K562 (cell line): ENCODE data around the gene TUT4. TPM values are rescaled to one million over a fixed set of nuclear protein-coding genes. Genes with fewer than 3 reads are reported as not detected.

Experiments
- ATAC-seq: fragments of 200-7000 bp; cut with Tn5 transposase; 3 replicates; pipeline ENCODE4 v1.9.1; 2020; ENCODE audit warnings: moderate library complexity
- BruUV-seq: library from RNA; stranded (reverse); fragments of 400-500 nt; replicated peaks from 2 replicates; lab custom pipeline; 2021; lab: Mats Ljungman, UMichigan
- CTCF ChIA-PET: fragments of 300-600 bp; formaldehyde crosslinking; extraction: SDS; loops from one replicate; lab custom pipeline; 2021; ENCODE audit warnings: low intra/inter-chr PET ratio; lab: Yijun Ruan, JAX
- POLR2A ChIA-PET: fragments of 300-600, 350-650 bp; sonication (Branson Sonifier 250); formaldehyde crosslinking; extraction: SDS; loops from one replicate; lab custom pipeline; 2021; ENCODE audit warnings: antibody characterized with exemption, inconsistent platforms; lab: Yijun Ruan, JAX
- DNase-seq, 4 experiments: peaks; one replicate each; pipeline versions ENCODE4 v3.0.0 to v3.0.0-alpha.2; 2011 to 2018; ENCODE audit warnings: low spot score in 3 of 4, mixed read lengths in 3 of 4; ENCODE audit errors: extremely low read depth in 1 of 4
- FAIRE-seq: peaks from 2 replicates; lab custom pipeline; 2011; peaks lifted over from hg19 to GRCh38; lab: Jason Lieb, UNC
- H2AFZ ChIP-seq: 2 replicates; pipeline ENCODE4 v1.6.0; 2011; ENCODE audit warnings: low read depth, low read length, control low read depth, inconsistent platforms
- H3K27ac ChIP-seq: fragments of 200-600 bp; 3 replicates; pipeline ENCODE4 v1.8.0; 2011; ENCODE audit warnings: low read depth, mild to moderate bottlenecking, control low read depth, inconsistent platforms, low read length, moderate library complexity, mixed read lengths; ENCODE audit errors: extremely low read depth
- H3K27me3 ChIP-seq, 2 experiments: fragments of 300-600 bp in 1 of 2; 2 replicates in 1 of 2; 3 replicates in 1 of 2; pipeline versions ENCODE4 v1.6.0 to v1.8.0; 2011; ENCODE audit warnings: inconsistent platforms in 2 of 2, low read length in 2 of 2, mild to moderate bottlenecking in 1 of 2, mixed read lengths in 1 of 2, moderate library complexity in 1 of 2; ENCODE audit not compliant: control insufficient read depth in 2 of 2, insufficient read depth in 2 of 2
- H3K36me3 ChIP-seq: fragments of 300-600 bp; 3 replicates; pipeline ENCODE4 v1.8.0; 2011; ENCODE audit warnings: mild to moderate bottlenecking, low read length, inconsistent platforms; ENCODE audit not compliant: control insufficient read depth, insufficient read depth
- H3K4me1 ChIP-seq, 2 experiments: fragments of 200-600 bp in 1 of 2; replicated peaks in 1 of 2; 2 replicates in 1 of 2; 3 replicates in 1 of 2; pipeline versions ENCODE4 v1.5.1 to v1.8.0; 2011; ENCODE audit warnings: inconsistent platforms in 2 of 2, low read length in 2 of 2, mild to moderate bottlenecking in 1 of 2, mixed read lengths in 1 of 2, moderate library complexity in 1 of 2; ENCODE audit not compliant: control insufficient read depth in 2 of 2, insufficient read depth in 2 of 2
- H3K4me2 ChIP-seq: 2 replicates; pipeline ENCODE4 v1.6.1; 2011; ENCODE audit warnings: low read length, control low read depth, inconsistent platforms, mixed read lengths; ENCODE audit not compliant: insufficient read depth
- H3K4me3 ChIP-seq: fragments of 200-600 bp; sonication (generic), shearing (Covaris generic); 2 replicates; pipeline ENCODE4 v1.5.1; 2016; ENCODE audit warnings: control low read depth, inconsistent platforms
- H3K79me2 ChIP-seq: fragments of 200-600 bp; 3 replicates; pipeline ENCODE4 v1.8.0; 2011; ENCODE audit warnings: low read length, inconsistent platforms; ENCODE audit not compliant: control insufficient read depth, insufficient read depth
- H3K9ac ChIP-seq, 2 experiments: 2 replicates each; pipeline versions ENCODE4 v1.6.0 to v1.6.1; 2011; ENCODE audit warnings: low read depth in 2 of 2, low read length in 2 of 2, control low read depth in 1 of 2, inconsistent platforms in 1 of 2, mild to moderate bottlenecking in 1 of 2, mixed read lengths in 1 of 2; ENCODE audit not compliant: insufficient read depth in 1 of 2
- H3K9me1 ChIP-seq: one replicate; pipeline ENCODE4 v1.6.0; 2011; ENCODE audit warnings: inconsistent platforms, mild to moderate bottlenecking, low read length, moderate library complexity; ENCODE audit not compliant: control insufficient read depth, insufficient read depth
- H3K9me3 ChIP-seq: replicated peaks from 2 replicates; pipeline ENCODE4 v1.5.1; 2011; ENCODE audit warnings: low read depth, low read length, inconsistent platforms; ENCODE audit not compliant: control insufficient read depth, insufficient read depth
- H4K20me1 ChIP-seq: replicated peaks from 2 replicates; pipeline ENCODE4 v1.6.1; 2011; ENCODE audit warnings: low read length, inconsistent platforms, mixed read lengths; ENCODE audit not compliant: control insufficient read depth, insufficient read depth
- ATF1 ChIP-seq, 2 experiments: fragments of 450-650 bp in 1 of 2; IDR thresholded peaks; 2 replicates each; pipeline ENCODE4 v1.6.1; 2016; ENCODE audit warnings: missing compliant biosample characterization in 1 of 2, missing genetic modification characterization in 1 of 2
- C11orf30 ChIP-seq: fragments of 450-650 bp; IDR thresholded peaks from 2 replicates; pipeline ENCODE4 v1.6.1; 2016; ENCODE audit warnings: low read depth, mild to moderate bottlenecking
- CHAMP1 ChIP-seq: fragments of 450-650 bp; IDR thresholded peaks from 2 replicates; pipeline ENCODE4 v1.6.1; 2016; ENCODE audit warnings: mild to moderate bottlenecking
- IFI16 ChIP-seq: fragments of 250-450 bp; sonication (Bioruptor Pico); IDR thresholded peaks from 2 replicates; pipeline ENCODE4 v2.1.2; 2022; ENCODE audit warnings: mild to moderate bottlenecking, inconsistent platforms
- MAFG ChIP-seq: fragments of 450-650 bp; conservative IDR thresholded peaks from 2 replicates; pipeline ENCODE4 v1.6.1; 2016; ENCODE audit warnings: missing genetic modification characterization, missing compliant biosample characterization
- NFE2L1 ChIP-seq: fragments of 450-650 bp; IDR thresholded peaks from 2 replicates; pipeline ENCODE4 v1.6.1; 2016; ENCODE audit warnings: missing genetic modification characterization, low read depth, mild to moderate bottlenecking, missing compliant biosample characterization, moderate library complexity, borderline replicate concordance
- NFXL1 ChIP-seq: fragments of 450-650 bp; formaldehyde crosslinking; IDR thresholded peaks from 2 replicates; pipeline ENCODE4 v1.4.0; 2021; ENCODE audit warnings: mild to moderate bottlenecking
- NFYB ChIP-seq: IDR thresholded peaks from 2 replicates; pipeline ENCODE4 v1.6.1; 2011; ENCODE audit warnings: mild to moderate bottlenecking, moderate library complexity; ENCODE audit not compliant: insufficient read length; ENCODE audit errors: extremely low read depth
- SMARCB1 ChIP-seq: IDR thresholded peaks from 2 replicates; pipeline ENCODE4 v1.6.1; 2011; ENCODE audit warnings: improper control_type of control experiment, low read depth; ENCODE audit not compliant: insufficient read length
- TCF3 ChIP-seq: sonication (generic); formaldehyde crosslinking; IDR thresholded peaks from 2 replicates; pipeline ENCODE4 v1.4.0; 2020; ENCODE audit warnings: mild to moderate bottlenecking, missing genetic modification reagents
- ZBTB2 ChIP-seq: fragments of 450-650 bp; IDR thresholded peaks from 2 replicates; pipeline ENCODE4 v1.6.1; 2016; ENCODE audit warnings: antibody characterized with exemption
- ZNF316 ChIP-seq: fragments of 450-650 bp; IDR thresholded peaks from 2 replicates; pipeline ENCODE4 v1.6.1; 2016
- WGBS: fragments of 100-300 bp; shearing (Covaris generic); methylation state at CpG from one replicate; pipeline ENCODE4 v1.1.6; 2016; ENCODE audit warnings: low coverage, mixed read lengths; ENCODE audit not compliant: insufficient coverage; ENCODE audit errors: missing lambda C conversion rate; 5-methylcytosine and 5-hydroxymethylcytosine counted together
- in situ Hi-C: fragments of 300-500 bp; cut with MboI; formaldehyde crosslinking; loops from 4 replicates; pipeline ENCODE4 v1.15.0; 2018; ENCODE audit warnings: inconsistent platforms, mixed read lengths
- intact Hi-C: fragments of 100-400 bp; cut with micrococcal nuclease; formaldehyde crosslinking; loops from 2 replicates; pipeline ENCODE4 v1.14.2; 2022
- polyA plus RNA-seq, 8 experiments: library from polyadenylated mRNA; depleted of rRNA in 4 of 8; stranded (reverse) in 5 of 8; unstranded in 3 of 8; fragments of >200 nt; fragmentation: Nextera tagmentation in 2 of 8; fragmentation: Illumina TruSeq in 1 of 8; extraction: Ambion mirVana in 2 of 8; extraction: Trizol in 1 of 8; gene quantifications; 2 replicates each; pipeline versions ENCODE4 v1.2.1 to v1.2.3, GENCODE V29; 2011 to 2014; ENCODE audit warnings: inconsistent platforms in 1 of 8, missing spikeins in 1 of 8
- total RNA-seq, 7 experiments: library from RNA; depleted of rRNA in 6 of 7; stranded (reverse); fragments of >200 nt in 6 of 7; fragmentation: Illumina TruSeq in 2 of 7; extraction: Trizol in 2 of 7; gene quantifications; 2 replicates each; pipeline versions ENCODE4 v1.2.1 to v1.2.3, GENCODE V29; 2011 to 2021; ENCODE audit warnings: low replicate concordance in 1 of 7

Gene TUT4
- total and polyA plus RNA-seq, 9 of the 15 experiments (the other 6 are each of a cell fraction or from before 2014, with no cell fraction given) = 15.8 to 53.5 (median 36.7) TPM

GRCh38 chr1:52476943-52477342 is 75.9 kb downstream of the TUT4 start:
- CTCF ChIA-PET = no interaction called here

GRCh38 chr1:52474807-52475206 is 78.1 kb downstream of the TUT4 start:
- Histone ChIP-seq H4K20me1 (no peaks in the 10 kb centered on the region), H3K27me3 (no peaks in the 10 kb centered on the region), H3K4me1 (no peaks in the 10 kb centered on the region), H2AFZ (no peak overlapping the region), H3K27ac (no peak overlapping the region), H3K79me2 (no peaks in the 10 kb centered on the region), H3K9me3 (no peaks in the 10 kb centered on the region), H3K9me1 (no peaks in the 10 kb centered on the region), H3K36me3 (peaks cover 36% of the 10 kb centered on the region; the same call in 2 of the 3 replicates), H3K4me2 (no peak overlapping the region), H3K9ac (no peak overlapping the region), H3K4me3 (no peak overlapping the region)
- TF ChIP-seq NFE2L1 (tag) = no peak
- TF ChIP-seq TCF3 (CRISPR knock-in tag) = no peak
- TF ChIP-seq CHAMP1 = no peak
- no peak for TF ChIP-seq ZBTB2
- no peak for TF ChIP-seq NFYB
- no peak for TF ChIP-seq SMARCB1
- TF ChIP-seq NFXL1 (CRISPR knock-in tag) = no peak
- no peak for TF ChIP-seq IFI16 (CRISPR knock-in tag)
- in situ Hi-C loops = no loop called here
- intact Hi-C loops = no loop called here
- ATAC-seq (no peak), DNase-seq (no peak), FAIRE-seq (no peak)
- ChIA-PET POLR2A (interaction anchor here (0.5 to 2.4 kb wide), 5 partner anchors 9 to 118 kb away, joined by 3 to 6 read pairs (median 3); partner anchors contain the start of gene TUT4), CTCF (no interaction called here)
- WGBS = 54% methylated on average over 4 of the region's 4 CpGs
- BruUV-seq = no TSS peak

More at GRCh38 chr1:52476943-52477342, 75.9 kb downstream of the TUT4 start:
- in situ Hi-C loops = no loop called here
- DNase-seq = no peak
- FAIRE-seq = no peak
- H3K4me3 ChIP-seq = no peak overlapping the region
- no TSS peak for BruUV-seq
- ATAC-seq = no peak
- 90% methylated on average over 3 of the region's 3 CpGs for WGBS
- H3K36me3 ChIP-seq = peaks cover 36% of the 10 kb centered on the region; the same call in 2 of the 3 replicates
- no peak overlapping the region for H2AFZ ChIP-seq
- H3K27me3 ChIP-seq = no peaks in the 10 kb centered on the region
- peak; percentile 21; the same call in 1 of the 2 replicates for TF ChIP-seq MAFG
- TF ChIP-seq ATF1 (CRISPR knock-in tag; IDR thresholded peaks at IDR 0.05) = no peak
- no peak for TF ChIP-seq ATF1 (tag; IDR thresholded peaks at IDR 0.05)
- TF ChIP-seq ZNF316 = peak; percentile 78
- peak; percentile 62 for TF ChIP-seq C11orf30
- POLR2A ChIA-PET = interaction anchor here (0.6 to 0.9 kb wide), 2 partner anchors 13 to 148 kb away, joined by 3 read pairs; no protein-coding TSS in a partner anchor
- H3K79me2 ChIP-seq = no peaks in the 10 kb centered on the region
- no peaks in the 10 kb centered on the region for H3K4me1 ChIP-seq
- H3K9me3 ChIP-seq = no peaks in the 10 kb centered on the region
- intact Hi-C loops = no loop called here
- no peak overlapping the region for H3K9ac ChIP-seq
- H3K27ac ChIP-seq = no peak overlapping the region
- no peaks in the 10 kb centered on the region for H4K20me1 ChIP-seq
- no peak overlapping the region for H3K4me2 ChIP-seq
- H3K9me1 ChIP-seq = no peaks in the 10 kb centered on the region
